Neural cell (in vitro differentiated cells): ENCODE results near the gene IGSF21. TPM values are rescaled to one million over a fixed set of nuclear protein-coding genes. Genes with fewer than 3 reads are reported as not detected.

ENCODE experiments used
- H2AFZ ChIP-seq: fragments of 200-600, 300-800 bp; sonication (generic), shearing (Covaris generic); 2 replicates; pipeline ENCODE4 v1.6.0; 2014; ENCODE audit warnings: low read depth, mild to moderate bottlenecking, antibody characterized with exemption, low read length, moderate library complexity
- H3F3A ChIP-seq: fragments of 200-600 bp; shearing (Covaris generic); 2 replicates; pipeline ENCODE4 v1.6.1; 2016; ENCODE audit warnings: mild to moderate bottlenecking, moderate library complexity, mixed read lengths, antibody characterized with exemption, low read length; ENCODE audit not compliant: insufficient read depth, poor library complexity, severe bottlenecking
- H3K27ac ChIP-seq: fragments of 200-600, 300-800 bp; sonication (generic), shearing (Covaris generic); 2 replicates; pipeline ENCODE4 v1.5.1; 2014; ENCODE audit warnings: mild to moderate bottlenecking, low read length, moderate library complexity
- H3K27me3 ChIP-seq: fragments of 300-800, 200-600 bp; sonication (generic), shearing (Covaris generic); 2 replicates; pipeline ENCODE4 v1.6.0; 2014; ENCODE audit warnings: mild to moderate bottlenecking, low read depth, low read length, moderate library complexity; ENCODE audit not compliant: insufficient read depth
- H3K36me3 ChIP-seq: fragments of 300-800, 200-600 bp; sonication (generic), shearing (Covaris generic); 2 replicates; pipeline ENCODE4 v1.5.1; 2014; ENCODE audit warnings: mild to moderate bottlenecking, antibody characterized with exemption, low read length, moderate library complexity; ENCODE audit not compliant: insufficient read depth
- H3K4me2 ChIP-seq: fragments of 300-800, 200-600 bp; sonication (generic), shearing (Covaris generic); 2 replicates; pipeline ENCODE4 v1.6.0; 2014; ENCODE audit warnings: mild to moderate bottlenecking, low read length
- H3K4me3 ChIP-seq: fragments of 300-800, 200-600 bp; sonication (generic), shearing (Covaris generic); 2 replicates; pipeline ENCODE4 v1.5.1; 2014; ENCODE audit warnings: mild to moderate bottlenecking, low read length, moderate library complexity
- H3K79me2 ChIP-seq: fragments of 200-600 bp; shearing (Covaris generic); replicated peaks from 2 replicates; pipeline ENCODE4 v1.6.0; 2014; ENCODE audit warnings: mild to moderate bottlenecking, low read length, moderate library complexity; ENCODE audit not compliant: insufficient read depth
- H3K9ac ChIP-seq: fragments of 300-800, 200-600 bp; sonication (generic), shearing (Covaris generic); 2 replicates; pipeline ENCODE4 v1.6.1; 2016; ENCODE audit warnings: mild to moderate bottlenecking, low read length, mixed read lengths
- H3K9me2 ChIP-seq: fragments of 200-600 bp; shearing (Covaris generic); 2 replicates; pipeline ENCODE4 v1.6.1; 2016; ENCODE audit warnings: mild to moderate bottlenecking, low read length, mixed read lengths; ENCODE audit not compliant: insufficient read depth
- H3K9me3 ChIP-seq: fragments of 200-600, 300-800 bp; sonication (generic), shearing (Covaris generic); 2 replicates; pipeline ENCODE4 v1.6.1; 2016; ENCODE audit warnings: mild to moderate bottlenecking, mixed run types, low read length, moderate library complexity, mixed read lengths
- H4K20me1 ChIP-seq: fragments of 200-600 bp; shearing (Covaris generic); 2 replicates; pipeline ENCODE4 v1.6.1; 2016; ENCODE audit warnings: mild to moderate bottlenecking, mixed run types; ENCODE audit not compliant: insufficient read depth
- EP300 ChIP-seq: fragments of 450-650 bp; conservative IDR thresholded peaks from 2 replicates; pipeline ENCODE4 v1.6.1; 2014; ENCODE audit warnings: antibody characterized with exemption, mild to moderate bottlenecking, moderate library complexity; ENCODE audit not compliant: poor library complexity, severe bottlenecking
- EZH2 ChIP-seq: fragments of 200-600, 300-800 bp; shearing (Covaris generic), sonication (generic); IDR thresholded peaks from 2 replicates; pipeline ENCODE4 v1.6.1; 2014; ENCODE audit warnings: antibody characterized with exemption, low read length, borderline replicate concordance, mild to moderate bottlenecking; ENCODE audit not compliant: insufficient read depth, poor library complexity, severe bottlenecking
- MXI1 ChIP-seq: fragments of 450-650 bp; conservative IDR thresholded peaks from 2 replicates; pipeline ENCODE4 v1.6.1; 2014; ENCODE audit warnings: antibody characterized with exemption, mild to moderate bottlenecking; ENCODE audit not compliant: poor library complexity, severe bottlenecking
- POLR2AphosphoS5 ChIP-seq: IDR thresholded peaks from 2 replicates; pipeline ENCODE4 v1.6.1; 2012
- RAD21 ChIP-seq: fragments of 450-650 bp; conservative IDR thresholded peaks from 2 replicates; pipeline ENCODE4 v1.6.1; 2014; ENCODE audit warnings: antibody characterized with exemption, mild to moderate bottlenecking, moderate library complexity
- SMC3 ChIP-seq: fragments of 450-650 bp; conservative IDR thresholded peaks from 2 replicates; pipeline ENCODE4 v1.6.1; 2014; ENCODE audit warnings: antibody characterized with exemption, mild to moderate bottlenecking, moderate library complexity; ENCODE audit not compliant: poor library complexity
- TAF1 ChIP-seq: IDR thresholded peaks from 2 replicates; pipeline ENCODE4 v1.6.1; 2012; ENCODE audit warnings: low read depth
- polyA plus RNA-seq: library from polyadenylated mRNA; depleted of rRNA; stranded (reverse); fragments of >200 nt; gene quantifications from 2 replicates; pipeline ENCODE4 v1.2.3, GENCODE V29; 2014
- TF ChIP-seq, protein P1 (sequence below): IDR thresholded peaks from 2 replicates; pipeline ENCODE4 v1.6.1; 2012; ENCODE audit warnings: borderline replicate concordance
- TF ChIP-seq, protein P2 (sequence below): fragments of 450-650 bp; IDR thresholded peaks from 2 replicates; pipeline ENCODE4 v1.5.1; 2014; ENCODE audit warnings: antibody characterized with exemption, mild to moderate bottlenecking, moderate library complexity; ENCODE audit not compliant: poor library complexity, severe bottlenecking

Gene IGSF21
- polyA plus RNA-seq, 1 donor from 2014 or later = 2.4 TPM

- peaks cover 5% of the 10 kb centered on the region for H3F3A ChIP-seq
- H3K27ac ChIP-seq = peak overlapping the region; percentile 53
- peak overlapping the region; percentile 7 for H3K4me3 ChIP-seq
- H3K36me3 ChIP-seq = no peaks in the 10 kb centered on the region
- peak overlapping the region; percentile 27 for H3K4me2 ChIP-seq
- H3K9me3 ChIP-seq = no peaks in the 10 kb centered on the region
- H3K9me2 ChIP-seq = no peaks in the 10 kb centered on the region
- H3K9ac ChIP-seq = peak overlapping the region; percentile 34
- no peak overlapping the region for H2AFZ ChIP-seq
- no peaks in the 10 kb centered on the region for H4K20me1 ChIP-seq
- no peaks in the 10 kb centered on the region for H3K79me2 ChIP-seq
- TF ChIP-seq, protein P1, sequence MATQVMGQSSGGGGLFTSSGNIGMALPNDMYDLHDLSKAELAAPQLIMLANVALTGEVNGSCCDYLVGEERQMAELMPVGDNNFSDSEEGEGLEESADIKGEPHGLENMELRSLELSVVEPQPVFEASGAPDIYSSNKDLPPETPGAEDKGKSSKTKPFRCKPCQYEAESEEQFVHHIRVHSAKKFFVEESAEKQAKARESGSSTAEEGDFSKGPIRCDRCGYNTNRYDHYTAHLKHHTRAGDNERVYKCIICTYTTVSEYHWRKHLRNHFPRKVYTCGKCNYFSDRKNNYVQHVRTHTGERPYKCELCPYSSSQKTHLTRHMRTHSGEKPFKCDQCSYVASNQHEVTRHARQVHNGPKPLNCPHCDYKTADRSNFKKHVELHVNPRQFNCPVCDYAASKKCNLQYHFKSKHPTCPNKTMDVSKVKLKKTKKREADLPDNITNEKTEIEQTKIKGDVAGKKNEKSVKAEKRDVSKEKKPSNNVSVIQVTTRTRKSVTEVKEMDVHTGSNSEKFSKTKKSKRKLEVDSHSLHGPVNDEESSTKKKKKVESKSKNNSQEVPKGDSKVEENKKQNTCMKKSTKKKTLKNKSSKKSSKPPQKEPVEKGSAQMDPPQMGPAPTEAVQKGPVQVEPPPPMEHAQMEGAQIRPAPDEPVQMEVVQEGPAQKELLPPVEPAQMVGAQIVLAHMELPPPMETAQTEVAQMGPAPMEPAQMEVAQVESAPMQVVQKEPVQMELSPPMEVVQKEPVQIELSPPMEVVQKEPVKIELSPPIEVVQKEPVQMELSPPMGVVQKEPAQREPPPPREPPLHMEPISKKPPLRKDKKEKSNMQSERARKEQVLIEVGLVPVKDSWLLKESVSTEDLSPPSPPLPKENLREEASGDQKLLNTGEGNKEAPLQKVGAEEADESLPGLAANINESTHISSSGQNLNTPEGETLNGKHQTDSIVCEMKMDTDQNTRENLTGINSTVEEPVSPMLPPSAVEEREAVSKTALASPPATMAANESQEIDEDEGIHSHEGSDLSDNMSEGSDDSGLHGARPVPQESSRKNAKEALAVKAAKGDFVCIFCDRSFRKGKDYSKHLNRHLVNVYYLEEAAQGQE = no peak
- TF ChIP-seq POLR2AphosphoS5 = peak; percentile 40
- TF ChIP-seq EP300 = peak; percentile 70
- no peak for TF ChIP-seq RAD21
- no peak for TF ChIP-seq SMC3
- H3K27me3 ChIP-seq = no peaks in the 10 kb centered on the region
Observed at GRCh38 chr1:18282851-18283600, 175.4 kb downstream of the IGSF21 start.

- no peaks in the 10 kb centered on the region for H3K9me3 ChIP-seq
- H2AFZ ChIP-seq = no peak overlapping the region
- peak overlapping the region; percentile 34 for H3K9ac ChIP-seq
- no peaks in the 10 kb centered on the region for H3K36me3 ChIP-seq
- peak overlapping the region; percentile 7 for H3K4me3 ChIP-seq
- peaks cover 5% of the 10 kb centered on the region for H3F3A ChIP-seq
- H3K4me2 ChIP-seq = no peak overlapping the region
- TF ChIP-seq EZH2 (no peak), MXI1 (no peak), EP300 (no peak), POLR2AphosphoS5 (no peak), TAF1 (no peak), SMC3 (no peak), RAD21 (no peak)
- TF ChIP-seq, protein P2, sequence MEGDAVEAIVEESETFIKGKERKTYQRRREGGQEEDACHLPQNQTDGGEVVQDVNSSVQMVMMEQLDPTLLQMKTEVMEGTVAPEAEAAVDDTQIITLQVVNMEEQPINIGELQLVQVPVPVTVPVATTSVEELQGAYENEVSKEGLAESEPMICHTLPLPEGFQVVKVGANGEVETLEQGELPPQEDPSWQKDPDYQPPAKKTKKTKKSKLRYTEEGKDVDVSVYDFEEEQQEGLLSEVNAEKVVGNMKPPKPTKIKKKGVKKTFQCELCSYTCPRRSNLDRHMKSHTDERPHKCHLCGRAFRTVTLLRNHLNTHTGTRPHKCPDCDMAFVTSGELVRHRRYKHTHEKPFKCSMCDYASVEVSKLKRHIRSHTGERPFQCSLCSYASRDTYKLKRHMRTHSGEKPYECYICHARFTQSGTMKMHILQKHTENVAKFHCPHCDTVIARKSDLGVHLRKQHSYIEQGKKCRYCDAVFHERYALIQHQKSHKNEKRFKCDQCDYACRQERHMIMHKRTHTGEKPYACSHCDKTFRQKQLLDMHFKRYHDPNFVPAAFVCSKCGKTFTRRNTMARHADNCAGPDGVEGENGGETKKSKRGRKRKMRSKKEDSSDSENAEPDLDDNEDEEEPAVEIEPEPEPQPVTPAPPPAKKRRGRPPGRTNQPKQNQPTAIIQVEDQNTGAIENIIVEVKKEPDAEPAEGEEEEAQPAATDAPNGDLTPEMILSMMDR = no peak
- TF ChIP-seq, protein P1 = no peak
- no peaks in the 10 kb centered on the region for H4K20me1 ChIP-seq
- H3K27me3 ChIP-seq = no peaks in the 10 kb centered on the region
- peak overlapping the region; percentile 53 for H3K27ac ChIP-seq
- H3K79me2 ChIP-seq = no peaks in the 10 kb centered on the region
- H3K9me2 ChIP-seq = no peaks in the 10 kb centered on the region
Observed at GRCh38 chr1:18283601-18284385, 176.2 kb downstream of the IGSF21 start.
